OCI-LY3 (cell line): Measurements from ENCODE around the gene NAXE.

Experiments used
- H2AFZ ChIP-seq: fragments of 200-600, 300-600 bp; shearing (Covaris generic); 2 replicates; pipeline ENCODE4 v1.6.0; 2014; ENCODE audit warnings: antibody characterized with exemption, low read depth, low read length
- H3K27ac ChIP-seq: fragments of 200-600, 300-600 bp; sonication (generic); 2 replicates; pipeline ENCODE4 v1.5.1; 2014; ENCODE audit warnings: mild to moderate bottlenecking, low read length, moderate library complexity, mixed read lengths
- H3K27me3 ChIP-seq: fragments of 200-600, 300-600 bp; sonication (generic); 2 replicates; pipeline ENCODE4 v1.6.1; 2014; ENCODE audit warnings: low read depth, low read length, mixed read lengths
- H3K36me3 ChIP-seq: fragments of 200-600, 300-600 bp; sonication (generic); replicated peaks from 2 replicates; pipeline ENCODE3; 2014; ENCODE audit warnings: low read depth, low read length, mixed read lengths
- H3K4me1 ChIP-seq: fragments of 300-600, 200-600 bp; sonication (generic); 2 replicates; pipeline ENCODE4 v1.6.1; 2014; ENCODE audit warnings: low read length, mixed read lengths
- H3K4me2 ChIP-seq: fragments of 200-600, 300-600 bp; sonication (generic); 2 replicates; pipeline ENCODE4 v1.6.1; 2014; ENCODE audit warnings: low read length, mixed read lengths
- H3K4me3 ChIP-seq: fragments of 300-600, 200-600 bp; sonication (generic); 2 replicates; pipeline ENCODE4 v1.5.1; 2014; ENCODE audit warnings: antibody characterized with exemption, mild to moderate bottlenecking, low read length, moderate library complexity
- H3K79me2 ChIP-seq: fragments of 300-600, 200-600 bp; shearing (Covaris generic); 2 replicates; pipeline ENCODE4 v1.6.1; 2014; ENCODE audit warnings: mild to moderate bottlenecking, low read length, mixed read lengths
- H3K9ac ChIP-seq: fragments of 300-600, 200-600 bp; shearing (Covaris generic); 2 replicates; pipeline ENCODE4 v1.6.0; 2014; ENCODE audit warnings: mild to moderate bottlenecking, low read length, moderate library complexity
- H3K9me3 ChIP-seq: fragments of 200-600, 300-600 bp; shearing (Covaris generic); 2 replicates; pipeline ENCODE4 v1.6.1; 2014; ENCODE audit warnings: low read length, mixed read lengths; ENCODE audit not compliant: insufficient read depth
- H4K20me1 ChIP-seq: fragments of 200-600, 300-600 bp; sonication (generic); 2 replicates; pipeline ENCODE4 v1.6.1; 2016; ENCODE audit warnings: low read length, mixed read lengths; ENCODE audit not compliant: insufficient read depth
- EZH2phosphoT487 ChIP-seq: fragments of 200-600 bp; shearing (Covaris generic); IDR thresholded peaks from 2 replicates; pipeline ENCODE4 v1.6.1; 2018; ENCODE audit warnings: antibody characterized with exemption, mixed run types, low read depth
- TF ChIP-seq, protein P1 (sequence below): fragments of 200-600, 300-600 bp; sonication (generic); IDR thresholded peaks from 2 replicates; pipeline ENCODE4 v1.5.1; 2014; ENCODE audit warnings: antibody characterized with exemption, low read length, low read depth

NAXE gene

DNA sequence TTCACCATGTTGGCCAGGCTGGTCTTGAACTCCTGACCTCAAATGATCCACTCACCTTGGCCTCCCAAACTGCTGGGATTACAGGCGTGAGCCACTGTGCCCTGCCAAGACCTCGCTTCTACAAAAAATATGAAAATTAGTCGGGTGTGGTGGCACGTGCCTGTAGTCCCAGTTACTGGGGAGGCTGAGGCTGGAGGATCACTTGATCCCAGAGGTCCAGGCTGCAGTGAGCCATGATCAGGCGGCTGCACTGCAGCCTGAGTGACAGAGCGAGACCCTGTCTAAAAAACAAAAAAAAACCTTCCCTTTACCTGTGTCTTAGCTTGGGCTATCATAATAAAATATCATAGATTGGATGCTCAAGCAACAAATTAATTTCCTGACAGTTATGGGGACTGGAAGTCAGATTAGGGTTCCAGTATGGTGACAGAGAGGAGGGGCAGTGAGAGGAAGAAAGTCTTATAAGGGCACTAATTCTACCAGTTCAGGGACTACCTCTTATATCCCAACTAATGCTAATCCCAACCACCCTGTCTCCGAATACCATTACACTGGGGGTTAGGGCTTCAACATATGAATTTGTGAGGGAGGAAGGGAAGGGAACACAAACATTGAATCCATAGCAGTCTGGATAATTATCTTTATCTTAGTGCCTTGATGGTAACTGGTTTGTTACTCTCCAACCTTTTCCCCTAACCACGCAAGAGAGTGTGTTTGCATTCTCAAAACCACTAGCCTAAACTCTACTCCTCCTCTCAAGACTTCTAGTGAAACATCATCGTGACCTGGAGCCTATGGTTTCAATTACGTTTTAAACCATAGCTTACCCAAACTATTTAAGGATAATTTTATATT lies 1.0 kb upstream of the NAXE start:
- Histone ChIP-seq H3K9ac (peak overlapping the region; percentile 80), H3K27ac (peak overlapping the region; percentile 45), H4K20me1 (no peaks in the 10 kb centered on the region), H3K4me3 (peak overlapping the region; percentile 80), H2AFZ (peak overlapping the region; percentile 89), H3K4me2 (peak overlapping the region; percentile 88), H3K79me2 (peaks cover 18% of the 10 kb centered on the region), H3K27me3 (no peaks in the 10 kb centered on the region), H3K9me3 (no peaks in the 10 kb centered on the region), H3K36me3 (peaks cover 29% of the 10 kb centered on the region), H3K4me1 (peaks cover 17% of the 10 kb centered on the region)
- TF ChIP-seq EZH2phosphoT487: no peak
- TF ChIP-seq, protein P1, sequence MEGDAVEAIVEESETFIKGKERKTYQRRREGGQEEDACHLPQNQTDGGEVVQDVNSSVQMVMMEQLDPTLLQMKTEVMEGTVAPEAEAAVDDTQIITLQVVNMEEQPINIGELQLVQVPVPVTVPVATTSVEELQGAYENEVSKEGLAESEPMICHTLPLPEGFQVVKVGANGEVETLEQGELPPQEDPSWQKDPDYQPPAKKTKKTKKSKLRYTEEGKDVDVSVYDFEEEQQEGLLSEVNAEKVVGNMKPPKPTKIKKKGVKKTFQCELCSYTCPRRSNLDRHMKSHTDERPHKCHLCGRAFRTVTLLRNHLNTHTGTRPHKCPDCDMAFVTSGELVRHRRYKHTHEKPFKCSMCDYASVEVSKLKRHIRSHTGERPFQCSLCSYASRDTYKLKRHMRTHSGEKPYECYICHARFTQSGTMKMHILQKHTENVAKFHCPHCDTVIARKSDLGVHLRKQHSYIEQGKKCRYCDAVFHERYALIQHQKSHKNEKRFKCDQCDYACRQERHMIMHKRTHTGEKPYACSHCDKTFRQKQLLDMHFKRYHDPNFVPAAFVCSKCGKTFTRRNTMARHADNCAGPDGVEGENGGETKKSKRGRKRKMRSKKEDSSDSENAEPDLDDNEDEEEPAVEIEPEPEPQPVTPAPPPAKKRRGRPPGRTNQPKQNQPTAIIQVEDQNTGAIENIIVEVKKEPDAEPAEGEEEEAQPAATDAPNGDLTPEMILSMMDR: no peak

DNA sequence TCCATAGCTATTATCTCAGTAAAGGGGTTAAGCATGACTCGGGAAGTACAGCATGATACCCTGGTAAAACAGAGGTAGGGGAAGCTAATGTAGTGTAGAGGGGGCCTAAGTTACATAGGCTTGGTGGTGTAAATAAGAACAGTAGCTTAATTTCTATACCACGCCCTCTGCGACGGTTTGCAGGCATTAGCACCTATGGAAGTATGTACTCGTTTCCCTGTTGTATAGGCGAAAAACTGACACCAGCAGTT lies 470 bp upstream of the NAXE start:
- H3K79me2 ChIP-seq: peaks cover 18% of the 10 kb centered on the region
- peak overlapping the region; percentile 88 for H3K4me2 ChIP-seq
- no peaks in the 10 kb centered on the region for H3K27me3 ChIP-seq
- H4K20me1 ChIP-seq: no peaks in the 10 kb centered on the region
- H2AFZ ChIP-seq: peak overlapping the region; percentile 89
- H3K4me3 ChIP-seq: peak overlapping the region; percentile 80
- peaks cover 34% of the 10 kb centered on the region for H3K36me3 ChIP-seq
- TF ChIP-seq, protein P1: no peak
- no peak for TF ChIP-seq EZH2phosphoT487
- H3K4me1 ChIP-seq: peaks cover 17% of the 10 kb centered on the region
- peak overlapping the region; percentile 45 for H3K27ac ChIP-seq
- H3K9me3 ChIP-seq: no peaks in the 10 kb centered on the region
- peak overlapping the region; percentile 80 for H3K9ac ChIP-seq

DNA sequence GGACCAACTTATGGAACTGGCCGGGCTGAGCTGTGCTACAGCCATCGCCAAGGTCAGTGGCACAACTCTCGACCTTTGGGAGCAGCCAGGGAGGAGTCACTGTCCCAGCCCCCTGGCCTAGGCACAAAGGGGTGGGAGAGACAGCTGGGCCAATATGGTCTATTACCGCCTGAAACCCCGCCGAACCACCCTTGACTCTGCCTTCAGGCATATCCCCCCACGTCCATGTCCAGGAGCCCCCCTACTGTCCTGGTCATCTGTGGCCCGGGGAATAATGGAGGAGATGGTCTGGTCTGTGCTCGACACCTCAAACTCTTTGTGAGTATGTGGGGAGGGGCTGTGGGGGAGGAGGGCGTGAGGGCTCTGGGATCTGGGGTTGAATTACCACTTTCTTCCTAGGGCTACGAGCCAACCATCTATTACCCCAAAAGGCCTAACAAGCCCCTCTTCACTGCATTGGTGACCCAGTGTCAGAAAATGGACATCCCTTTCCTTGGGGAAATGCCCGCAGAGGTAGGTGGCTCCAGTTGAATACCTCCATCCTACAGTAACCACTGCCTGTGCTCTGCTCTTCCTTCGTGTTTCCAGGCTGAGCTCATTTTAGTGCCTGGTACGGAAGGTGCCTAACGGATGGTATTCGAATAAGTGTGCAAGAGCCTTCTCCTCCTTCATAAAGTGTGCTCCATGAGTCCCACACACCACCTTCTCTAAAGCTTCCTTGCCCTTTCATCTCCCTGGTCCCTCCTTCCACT lies 758 bp downstream of the NAXE start:
- H3K9ac ChIP-seq: peak overlapping the region; percentile 80
- H3K4me3 ChIP-seq: peak overlapping the region; percentile 80
- peak overlapping the region; percentile 91 for H3K4me2 ChIP-seq
- TF ChIP-seq EZH2phosphoT487: no peak
- TF ChIP-seq, protein P1: no peak
- peaks cover 18% of the 10 kb centered on the region for H3K79me2 ChIP-seq
- H3K36me3 ChIP-seq: peaks cover 45% of the 10 kb centered on the region
- H3K27ac ChIP-seq: peak overlapping the region; percentile 45
- no peak overlapping the region for H2AFZ ChIP-seq
- H3K9me3 ChIP-seq: no peaks in the 10 kb centered on the region
- no peaks in the 10 kb centered on the region for H4K20me1 ChIP-seq
- peaks cover 17% of the 10 kb centered on the region for H3K4me1 ChIP-seq
- no peaks in the 10 kb centered on the region for H3K27me3 ChIP-seq
